Upper lobe of left lung (tissue), 6 donors: ENCODE results near the gene TSPAN17. TPM values are rescaled to one million over a fixed set of nuclear protein-coding genes. Genes with fewer than 3 reads are reported as not detected.

Experiments
- ATAC-seq, 2 donors: fragments of 200-7000 bp; cut with Tn5 transposase; one replicate each; pipeline ENCODE4 v1.9.1; 2022; ENCODE audit warnings: mild to moderate bottlenecking in 2 of 2, moderate library complexity in 2 of 2; ENCODE audit not compliant: low FRiP score in 2 of 2
- DNase-seq, 2 donors: peaks; one replicate each; pipeline ENCODE4 v3.0.0-alpha.2; 2019 to 2020
- H3K27ac ChIP-seq, 4 donors: fragments of 200-600 bp; sonication (generic); one replicate each; pipeline ENCODE4 v1.5.1; 2016 to 2019
- H3K27me3 ChIP-seq, 4 donors: fragments of 200-600 bp; sonication (generic); one replicate each; pipeline ENCODE4 v1.5.1; 2017 to 2019
- H3K36me3 ChIP-seq, 4 donors: fragments of 200-600 bp; sonication (generic); one replicate each; pipeline ENCODE4 v1.5.1; 2016 to 2019
- H3K4me1 ChIP-seq, 4 donors: fragments of 200-600 bp; sonication (generic); one replicate each; pipeline ENCODE4 v1.5.1; 2018 to 2019
- H3K4me3 ChIP-seq, 4 donors: fragments of 200-600 bp; sonication (generic); one replicate each; pipeline ENCODE4 v1.5.1; 2017 to 2019; ENCODE audit warnings: mild to moderate bottlenecking in 2 of 4, moderate library complexity in 1 of 4
- H3K9me3 ChIP-seq, 4 donors: fragments of 200-600 bp; sonication (generic); one replicate each; pipeline ENCODE4 v1.5.1; 2018 to 2019
- EP300 ChIP-seq, 4 donors: sonication (generic); formaldehyde crosslinking; IDR thresholded peaks; one replicate each; pipeline ENCODE4 v1.5.1; 2017; ENCODE audit warnings: antibody characterized with exemption in 4 of 4, control low read depth in 2 of 4
- POLR2A ChIP-seq, 4 donors: fragments of 450-650 bp; IDR thresholded peaks; one replicate each; pipeline ENCODE4 v1.5.1; 2016 to 2017; ENCODE audit warnings: antibody characterized with exemption in 4 of 4, mild to moderate bottlenecking in 2 of 4
- POLR2AphosphoS5 ChIP-seq, 2 donors: sonication (generic); formaldehyde crosslinking; IDR thresholded peaks; one replicate each; pipeline ENCODE4 v1.5.1; 2017; ENCODE audit warnings: antibody characterized with exemption in 2 of 2
- WGBS, 2 donors: methylation state at CpG; one replicate each; pipeline ENCODE4 v1.1.5; 2017 to 2018; 5-methylcytosine and 5-hydroxymethylcytosine counted together
- total RNA-seq, 6 donors: library from RNA; depleted of rRNA in 4 of 6; stranded (reverse); fragments of >200 nt in 4 of 6; gene quantifications; one replicate each; pipeline versions ENCODE4 v1.1.0 to v1.2.1, GENCODE V29; 2016 to 2021
- TF ChIP-seq, protein P1 (sequence below), 6 experiments: fragments of 450-650 bp in 4 of 6; fragments of 200-600 bp in 2 of 6; sonication (generic) in 2 of 6; IDR thresholded peaks; one replicate each; pipeline ENCODE4 v1.5.1; 2016 to 2019; ENCODE audit warnings: antibody characterized with exemption in 6 of 6
- donor health status: DM: no; HTN: no; CAD: no; lungs with moderate emphysema.
- donor health status: DM: no; HTN: yes; CAD: no; lungs with severe emphysema.

Gene TSPAN17
- total RNA-seq, 6 donors from 2014 or later: 20.1 to 36.8 (median 25.6) TPM

DNA sequence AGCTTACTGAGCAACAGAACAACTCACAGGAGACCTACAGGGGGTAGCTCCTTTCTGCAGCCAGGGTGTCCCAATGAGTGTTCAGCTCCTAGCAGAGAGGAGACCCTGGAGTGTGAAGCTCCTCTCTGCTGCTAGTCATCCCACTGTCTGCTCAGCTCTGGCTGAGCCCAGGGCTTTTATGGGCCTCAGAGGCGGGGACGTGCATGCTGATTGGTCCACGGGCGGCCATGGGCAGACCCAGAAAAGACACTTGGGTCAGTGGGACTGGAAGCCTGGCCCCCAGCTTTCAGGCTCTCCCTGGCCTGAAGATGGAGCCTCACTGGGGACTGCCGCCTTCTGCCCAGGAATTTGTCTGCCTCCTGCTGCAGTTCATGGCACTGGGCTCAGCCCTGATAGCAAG is 40.6 kb downstream of the TSPAN17 start:
- Histone ChIP-seq H3K36me3 (no peaks in the 10 kb centered on the region), H3K9me3 (peaks cover 0 to 12% (median 1%) of the 10 kb centered on the region in 4 donors), H3K27me3 (no peaks in the 10 kb centered on the region), H3K27ac (no peak overlapping the region), H3K4me1 (peaks cover 0 to 4% (median 2%) of the 10 kb centered on the region in 4 donors), H3K4me3 (no peak overlapping the region)
- WGBS, 2 donors: 82 to 92% methylated on average over 4 to 5 of the region's 5 CpGs
- DNase-seq: no peak
- TF ChIP-seq POLR2A (IDR thresholded peaks at IDR 0.05): no peak
- ATAC-seq: no peak

- WGBS, 2 donors: 82 to 89% methylated on average over 6 to 7 of the region's 7 CpGs
- no peak for TF ChIP-seq POLR2A (IDR thresholded peaks at IDR 0.05)
- no peak for TF ChIP-seq POLR2AphosphoS5 (IDR thresholded peaks at IDR 0.05)
- no peak for TF ChIP-seq EP300 (IDR thresholded peaks at IDR 0.05)
- TF ChIP-seq, protein P1, sequence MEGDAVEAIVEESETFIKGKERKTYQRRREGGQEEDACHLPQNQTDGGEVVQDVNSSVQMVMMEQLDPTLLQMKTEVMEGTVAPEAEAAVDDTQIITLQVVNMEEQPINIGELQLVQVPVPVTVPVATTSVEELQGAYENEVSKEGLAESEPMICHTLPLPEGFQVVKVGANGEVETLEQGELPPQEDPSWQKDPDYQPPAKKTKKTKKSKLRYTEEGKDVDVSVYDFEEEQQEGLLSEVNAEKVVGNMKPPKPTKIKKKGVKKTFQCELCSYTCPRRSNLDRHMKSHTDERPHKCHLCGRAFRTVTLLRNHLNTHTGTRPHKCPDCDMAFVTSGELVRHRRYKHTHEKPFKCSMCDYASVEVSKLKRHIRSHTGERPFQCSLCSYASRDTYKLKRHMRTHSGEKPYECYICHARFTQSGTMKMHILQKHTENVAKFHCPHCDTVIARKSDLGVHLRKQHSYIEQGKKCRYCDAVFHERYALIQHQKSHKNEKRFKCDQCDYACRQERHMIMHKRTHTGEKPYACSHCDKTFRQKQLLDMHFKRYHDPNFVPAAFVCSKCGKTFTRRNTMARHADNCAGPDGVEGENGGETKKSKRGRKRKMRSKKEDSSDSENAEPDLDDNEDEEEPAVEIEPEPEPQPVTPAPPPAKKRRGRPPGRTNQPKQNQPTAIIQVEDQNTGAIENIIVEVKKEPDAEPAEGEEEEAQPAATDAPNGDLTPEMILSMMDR (IDR thresholded peaks at IDR 0.05): no peak
Measured at GRCh38 chr5:176690911-176691310, 43.6 kb downstream of the TSPAN17 start.

DNA sequence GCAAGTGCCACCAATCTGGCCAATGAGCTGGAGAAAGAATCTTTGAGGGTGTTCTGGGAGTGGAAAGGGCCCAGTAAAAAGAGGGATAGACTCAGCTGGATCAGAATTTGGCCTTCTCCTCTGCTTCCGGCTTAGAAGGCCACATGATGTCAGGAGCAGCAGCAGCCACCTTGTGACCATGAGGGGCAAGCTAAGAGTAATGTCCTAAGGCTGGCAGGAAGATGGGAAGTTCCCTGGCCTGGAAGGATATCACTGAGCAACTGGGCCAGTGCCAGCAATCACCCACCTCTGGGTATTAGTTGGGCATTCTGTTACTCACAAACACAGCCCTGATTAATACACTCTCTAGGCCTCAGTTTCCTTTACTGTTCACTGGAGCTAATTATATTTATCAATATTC is 44.2 kb downstream of the TSPAN17 start:
- Histone ChIP-seq H3K4me1 (peaks cover 0 to 12% (median 6%) of the 10 kb centered on the region in 4 donors), H3K36me3 (no peaks in the 10 kb centered on the region), H3K9me3 (peaks cover 0 to 9% (median 0%) of the 10 kb centered on the region in 4 donors), H3K27ac (no peak overlapping the region), H3K4me3 (no peak overlapping the region), H3K27me3 (no peaks in the 10 kb centered on the region)
- DNase-seq (no peak), ATAC-seq (no peak)
- no peak for TF ChIP-seq EP300 (IDR thresholded peaks at IDR 0.05)
- TF ChIP-seq, protein P1 (IDR thresholded peaks at IDR 0.05): no peak
- TF ChIP-seq POLR2A (IDR thresholded peaks at IDR 0.05): no peak
- no peak for TF ChIP-seq POLR2AphosphoS5 (IDR thresholded peaks at IDR 0.05)
- WGBS, 2 donors: 100% methylated on average over 1 of the region's 1 CpG

More at GRCh38 chr5:176690911-176691310, 43.6 kb downstream of the TSPAN17 start:
- DNase-seq: no peak
- peaks cover 0 to 9% (median 0%) of the 10 kb centered on the region in 4 donors for H3K9me3 ChIP-seq
- H3K36me3 ChIP-seq: no peaks in the 10 kb centered on the region
- H3K4me3 ChIP-seq: no peak overlapping the region
- H3K27ac ChIP-seq: no peak overlapping the region
- no peak for ATAC-seq
- no peaks in the 10 kb centered on the region for H3K27me3 ChIP-seq
- H3K4me1 ChIP-seq: peaks cover 0 to 12% (median 6%) of the 10 kb centered on the region in 4 donors

DNA sequence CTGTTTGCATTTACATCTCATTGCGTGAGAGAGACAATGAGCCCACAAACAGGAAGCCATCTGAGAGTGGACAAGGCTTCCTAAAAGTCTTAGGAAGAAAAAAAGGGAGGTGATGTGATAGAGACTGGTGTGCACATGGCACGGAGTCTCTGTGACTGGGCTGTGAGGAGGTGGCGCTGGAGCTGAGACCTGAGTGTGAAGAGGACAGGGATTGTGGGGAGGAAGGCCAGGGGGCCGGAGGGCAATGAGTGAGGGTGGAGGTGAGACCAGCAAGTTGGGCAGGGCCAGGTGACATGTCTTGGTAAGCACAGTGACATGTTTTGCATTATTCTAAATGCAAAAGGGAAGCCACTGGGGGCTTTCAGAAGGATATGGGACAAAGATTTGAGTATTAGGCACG is 45.0 kb downstream of the TSPAN17 start:
- 54 to 60% methylated on average over 5 of the region's 5 CpGs for WGBS, 2 donors
- no peak overlapping the region for H3K27ac ChIP-seq

GRCh38 chr5:176692839-176693476 is 45.7 kb downstream of the TSPAN17 start:
- WGBS, 2 donors: 10 to 24% methylated on average over 13 of the region's 13 CpGs
- no peaks in the 10 kb centered on the region for H3K36me3 ChIP-seq
- H3K27me3 ChIP-seq: no peaks in the 10 kb centered on the region
- no peak for DNase-seq
- H3K27ac ChIP-seq: no peak overlapping the region
- TF ChIP-seq EP300 (IDR thresholded peaks at IDR 0.05) (no peak), POLR2AphosphoS5 (IDR thresholded peaks at IDR 0.05) (no peak), POLR2A (IDR thresholded peaks at IDR 0.05) (no peak)
- TF ChIP-seq, protein P1 (IDR thresholded peaks at IDR 0.05): no peak
- H3K4me1 ChIP-seq: peaks cover 0 to 12% (median 6%) of the 10 kb centered on the region in 4 donors
- no peak for ATAC-seq
- H3K9me3 ChIP-seq: peaks cover 0 to 2% (median 0%) of the 10 kb centered on the region in 4 donors
- H3K4me3 ChIP-seq: no peak overlapping the region

More for the DNA sequence above, 45.0 kb downstream of the TSPAN17 start:
- H3K4me1 ChIP-seq: peaks cover 0 to 12% (median 6%) of the 10 kb centered on the region in 4 donors
- DNase-seq (no peak), ATAC-seq (no peak)
- no peaks in the 10 kb centered on the region for H3K36me3 ChIP-seq
- H3K27me3 ChIP-seq: no peaks in the 10 kb centered on the region
- no peak overlapping the region for H3K4me3 ChIP-seq
- H3K9me3 ChIP-seq: peaks cover 0 to 9% (median 0%) of the 10 kb centered on the region in 4 donors
- TF ChIP-seq EP300 (IDR thresholded peaks at IDR 0.05) (no peak), POLR2A (IDR thresholded peaks at IDR 0.05) (no peak), POLR2AphosphoS5 (IDR thresholded peaks at IDR 0.05) (no peak)
- TF ChIP-seq, protein P1 (IDR thresholded peaks at IDR 0.05): no peak
